HS-27A (cell line): ENCODE results near the gene HIVEP3.
"Not testable (repeated sequence)": the region's sequence is repeated elsewhere in the genome, so short reads cannot be mapped to it uniquely, and the experiment has no call there.

Experiments
- DNase-seq: peaks from one replicate; pipeline ENCODE4 v3.0.0-alpha.2; 2012; ENCODE audit warnings: low read depth, missing footprints

The HIVEP3 gene

GRCh38 chr1:41711581-41711980 is 207.1 kb downstream of the HIVEP3 start:
- no peak for DNase-seq

GRCh38 chr1:41710980-41711379 is 207.7 kb downstream of the HIVEP3 start:
- DNase-seq, result no peak

GRCh38 chr1:41709873-41710272 is 208.8 kb downstream of the HIVEP3 start:
- DNase-seq, result no peak

DNA sequence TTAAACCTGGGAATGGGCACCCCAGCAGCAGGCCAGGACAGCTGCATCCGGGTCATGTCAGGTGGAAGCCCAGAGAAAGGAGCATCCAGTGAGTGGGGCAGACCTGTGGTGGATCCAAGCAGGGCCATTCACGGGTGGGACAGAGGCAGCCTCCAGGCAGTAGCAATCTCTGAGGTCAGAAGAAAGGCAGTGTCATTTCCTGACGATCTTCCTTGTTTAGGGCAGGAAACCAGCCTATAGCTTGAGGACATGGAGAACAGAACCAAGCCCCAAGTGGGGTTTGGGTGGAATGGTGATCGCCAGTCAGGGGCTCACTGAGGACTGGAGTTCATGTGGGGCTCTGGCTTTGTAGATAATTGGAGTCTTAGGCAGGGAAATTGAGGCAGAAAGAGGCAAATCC is 209.4 kb downstream of the HIVEP3 start:
- no peak for DNase-seq

GRCh38 chr1:41708332-41708731 is 210.4 kb downstream of the HIVEP3 start:
- no peak for DNase-seq

GRCh38 chr1:41707793-41708192 is 210.9 kb downstream of the HIVEP3 start:
- DNase-seq, result no peak

GRCh38 chr1:41705798-41706197 is 212.9 kb downstream of the HIVEP3 start:
- DNase-seq, result no peak

DNA sequence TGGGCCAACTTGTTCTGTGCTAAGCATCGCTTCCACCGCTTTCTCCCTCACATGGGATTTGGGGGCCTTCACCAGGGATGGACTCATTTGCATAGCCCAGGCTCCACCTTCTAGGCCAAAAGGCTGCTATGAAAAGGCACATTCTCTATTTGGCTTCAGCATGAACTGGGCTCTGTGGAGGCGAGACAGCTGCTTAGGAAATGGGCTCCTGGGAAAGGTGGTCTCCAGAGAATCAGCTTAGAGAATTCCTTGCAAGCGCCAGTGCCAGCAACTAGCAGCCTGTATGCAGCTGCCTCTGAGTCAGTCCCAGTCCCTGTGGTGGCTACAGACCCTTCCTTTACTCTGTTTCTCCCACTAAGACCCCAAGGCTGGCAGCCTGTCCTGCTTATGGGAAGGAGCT is 214.5 kb downstream of the HIVEP3 start:
- DNase-seq, result no peak

GRCh38 chr1:41702771-41703170 is 216.0 kb downstream of the HIVEP3 start:
- DNase-seq, result no peak

DNA sequence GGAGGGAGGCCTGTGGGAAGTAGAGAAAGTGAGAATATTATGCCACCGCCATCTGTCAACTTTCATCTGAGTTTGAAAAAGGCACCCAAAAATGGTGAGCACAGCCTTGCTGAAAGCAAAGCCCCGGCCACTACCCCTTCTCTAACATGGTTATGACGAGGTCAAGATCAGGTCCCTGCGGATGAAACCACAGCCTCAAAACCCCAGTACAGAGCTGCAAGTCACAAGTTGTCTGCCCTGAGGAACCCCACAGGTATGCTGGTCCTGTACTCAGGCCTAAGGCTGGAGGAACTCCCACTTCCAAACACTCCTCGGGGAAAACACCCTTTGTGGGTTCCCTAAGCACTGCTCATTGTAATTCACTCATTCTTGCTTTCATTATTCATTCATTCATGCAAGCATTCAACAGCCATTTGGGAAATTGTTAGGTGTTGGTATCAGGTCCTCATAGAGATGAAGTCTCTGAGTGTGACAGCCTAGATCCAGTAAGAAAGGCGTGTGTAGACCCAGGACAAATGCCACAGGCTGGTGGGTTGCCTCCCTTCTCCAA is 217.7 kb downstream of the HIVEP3 start:
- DNase-seq, result no peak

DNA sequence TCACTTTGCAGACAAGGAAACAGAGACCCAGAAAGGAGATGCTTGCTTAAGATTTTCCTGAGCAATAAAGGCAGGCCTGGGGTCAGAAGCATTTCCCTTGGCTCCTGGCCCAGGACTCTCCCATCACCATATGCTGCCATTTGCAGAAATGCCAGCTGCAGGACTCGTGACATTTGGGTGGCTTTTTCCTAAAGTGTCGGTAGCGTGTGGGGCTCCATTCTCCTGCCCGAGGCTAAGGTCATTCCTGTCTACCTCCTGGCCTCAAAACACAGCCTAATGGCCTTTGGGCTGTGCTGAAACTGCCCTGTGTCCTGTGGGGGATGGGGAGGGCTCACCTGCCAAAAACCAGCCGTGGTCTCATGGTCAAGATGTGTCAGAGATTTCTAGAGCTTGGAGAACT is 218.1 kb downstream of the HIVEP3 start:
- DNase-seq, result no peak

GRCh38 chr1:41699861-41700248 is 218.9 kb downstream of the HIVEP3 start:
- no peak for DNase-seq

DNA sequence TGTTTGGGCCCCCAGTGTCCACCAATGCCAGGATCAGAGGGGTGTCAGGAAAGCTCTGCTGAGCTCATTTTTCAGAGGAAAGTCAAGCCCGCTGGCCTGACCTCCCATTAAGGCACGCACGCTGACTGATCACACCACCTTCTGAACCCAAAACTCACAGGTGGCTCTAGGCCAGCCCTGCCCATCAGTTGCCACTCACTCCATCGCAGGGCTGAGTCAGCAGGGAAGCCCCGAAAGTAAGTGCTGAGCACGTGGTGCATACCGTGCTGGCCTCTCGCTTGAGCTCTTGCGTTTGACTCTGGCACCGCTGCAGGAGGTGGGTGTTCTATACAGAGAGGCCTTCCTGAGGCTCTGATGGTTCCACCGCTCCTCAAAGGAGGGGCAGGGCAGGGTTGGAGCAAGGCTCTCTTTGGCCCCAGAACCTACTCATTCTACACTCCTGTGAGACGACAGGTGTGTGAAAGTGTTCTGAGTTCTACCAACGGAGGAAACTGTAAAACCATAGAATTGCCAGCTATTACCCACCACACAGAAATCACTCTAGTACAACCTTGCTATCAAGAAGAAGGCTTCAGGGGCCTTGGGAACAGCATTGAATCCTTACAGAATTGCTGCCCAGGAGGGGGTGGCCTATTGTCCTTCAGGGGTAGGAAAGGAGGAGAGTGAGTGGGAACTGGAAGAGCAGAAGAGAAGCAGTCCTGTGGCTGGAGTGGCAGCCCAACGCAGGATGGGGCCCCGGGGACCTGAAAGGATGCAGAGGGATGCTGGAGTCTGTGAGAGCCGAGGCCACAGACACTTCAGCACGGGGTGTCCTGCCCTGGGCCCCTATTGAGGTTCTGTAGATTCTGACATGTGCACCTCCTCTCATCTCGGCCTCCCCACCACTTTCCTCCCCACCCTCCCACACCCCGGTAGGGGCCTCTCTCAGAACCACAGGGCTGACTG is 219.5 kb downstream of the HIVEP3 start:
- no peak for DNase-seq

- no peak for DNase-seq
These were observed 222.3 kb downstream of the HIVEP3 start for GRCh38 chr1:41696381-41696780.

DNA sequence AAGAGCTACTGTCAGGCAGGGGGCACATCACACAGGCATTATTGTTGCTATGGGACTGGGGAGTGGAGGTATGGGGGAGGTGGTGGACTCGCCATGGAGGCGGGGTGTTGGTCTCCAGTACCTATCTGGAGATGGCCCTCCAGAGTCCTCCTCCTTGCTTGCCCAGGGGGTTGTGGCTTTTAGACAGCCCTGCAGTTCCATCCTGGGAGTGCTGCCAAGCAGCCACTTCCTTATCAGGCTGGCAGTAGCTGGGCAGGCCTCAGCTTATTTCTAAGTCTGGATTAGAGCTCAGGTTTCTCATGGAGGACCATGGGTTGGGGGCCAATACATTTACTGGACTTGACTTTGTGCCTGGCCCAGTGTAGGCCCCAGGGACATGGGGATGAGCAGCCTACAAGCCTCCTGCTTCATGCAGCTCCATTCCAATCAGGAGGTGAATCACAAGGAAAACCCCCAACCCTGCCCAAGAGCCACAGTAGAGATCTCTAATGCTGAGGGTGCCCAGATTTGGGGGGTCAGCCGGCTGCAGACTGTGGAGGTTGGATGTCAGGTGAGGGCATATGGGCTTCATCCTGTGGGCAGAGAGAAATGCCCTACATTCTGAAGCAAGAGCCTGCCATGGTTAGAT is 223.5 kb downstream of the HIVEP3 start:
- DNase-seq, result no peak

GRCh38 chr1:41691966-41692365 is 226.8 kb downstream of the HIVEP3 start:
- DNase-seq, result not testable (repeated sequence)

DNA sequence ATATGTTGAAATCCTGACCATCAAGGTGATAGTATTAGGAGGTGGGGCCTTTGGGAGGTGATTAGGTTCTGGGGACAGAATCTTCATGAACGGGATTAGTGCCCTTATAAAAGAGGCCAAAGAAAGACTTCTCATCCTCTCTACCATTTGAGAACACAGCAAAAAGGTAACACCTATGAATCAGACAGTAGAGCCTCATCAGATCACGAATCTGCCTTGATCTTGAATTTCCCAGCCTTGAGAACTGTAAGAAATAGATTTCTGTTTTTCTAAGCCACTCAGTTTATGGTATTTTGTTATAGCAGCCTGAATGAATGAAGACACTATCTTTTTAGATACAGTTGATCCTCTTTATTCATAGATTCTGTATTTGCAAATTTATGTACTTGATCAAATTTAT is 227.3 kb downstream of the HIVEP3 start:
- no peak for DNase-seq

DNA sequence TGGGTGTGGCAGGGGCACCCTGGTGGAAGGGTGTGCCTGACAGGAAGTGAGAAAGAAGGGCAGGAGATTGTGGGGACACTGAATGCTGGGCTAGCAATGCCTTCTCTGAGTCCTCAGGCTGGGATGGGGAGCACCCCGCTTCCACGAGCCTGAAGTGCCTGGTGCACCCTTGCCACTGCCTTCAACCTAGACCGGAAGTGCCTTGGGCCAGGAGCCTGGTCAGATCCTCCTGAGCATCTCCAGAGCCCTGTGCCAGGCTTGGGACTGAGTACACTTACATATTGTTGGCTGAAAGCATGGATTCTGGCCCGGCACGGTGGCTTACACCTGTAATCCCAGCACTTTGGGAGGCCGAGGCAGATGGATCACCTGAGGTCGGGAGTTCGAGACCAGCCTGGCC is 228.4 kb downstream of the HIVEP3 start:
- no peak for DNase-seq

- DNase-seq, result no peak
These were observed 229.2 kb downstream of the HIVEP3 start for GRCh38 chr1:41689558-41689981.

- no peak for DNase-seq
These were observed 229.6 kb downstream of the HIVEP3 start for GRCh38 chr1:41689139-41689538.

DNA sequence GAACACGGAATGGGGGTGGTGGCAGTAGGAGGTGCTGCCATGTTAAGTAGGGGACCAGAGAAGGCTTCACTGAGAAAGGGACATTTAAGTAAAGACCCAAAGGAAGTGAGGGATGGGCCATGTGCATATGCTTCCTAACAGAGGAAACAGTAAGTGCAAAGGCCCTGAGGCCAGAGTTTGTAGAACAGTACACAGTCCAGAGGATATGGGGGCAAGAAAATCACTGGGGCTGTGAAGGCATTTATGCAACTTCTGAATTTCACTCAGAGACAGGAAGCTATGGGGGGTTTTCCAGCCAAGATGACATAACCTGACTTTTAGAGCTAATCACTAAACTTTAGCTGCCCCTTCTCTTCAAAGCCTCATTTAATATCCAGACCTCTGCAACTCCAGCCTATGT is 231.7 kb downstream of the HIVEP3 start:
- DNase-seq, result no peak

- DNase-seq, result no peak
These were observed 234.8 kb downstream of the HIVEP3 start for GRCh38 chr1:41683681-41684500.
